ENCODE results near the gene CPLANE2. TPM values are rescaled to one million over a fixed set of nuclear protein-coding genes. Genes with fewer than 3 reads are reported as not detected.
A peak's percentile ranks its signal among the peaks of the same experiment; 100 is the strongest.

CPLANE2 gene
- total RNA-seq, 1 experiment from 2014 or later = 5.0 TPM

DNA sequence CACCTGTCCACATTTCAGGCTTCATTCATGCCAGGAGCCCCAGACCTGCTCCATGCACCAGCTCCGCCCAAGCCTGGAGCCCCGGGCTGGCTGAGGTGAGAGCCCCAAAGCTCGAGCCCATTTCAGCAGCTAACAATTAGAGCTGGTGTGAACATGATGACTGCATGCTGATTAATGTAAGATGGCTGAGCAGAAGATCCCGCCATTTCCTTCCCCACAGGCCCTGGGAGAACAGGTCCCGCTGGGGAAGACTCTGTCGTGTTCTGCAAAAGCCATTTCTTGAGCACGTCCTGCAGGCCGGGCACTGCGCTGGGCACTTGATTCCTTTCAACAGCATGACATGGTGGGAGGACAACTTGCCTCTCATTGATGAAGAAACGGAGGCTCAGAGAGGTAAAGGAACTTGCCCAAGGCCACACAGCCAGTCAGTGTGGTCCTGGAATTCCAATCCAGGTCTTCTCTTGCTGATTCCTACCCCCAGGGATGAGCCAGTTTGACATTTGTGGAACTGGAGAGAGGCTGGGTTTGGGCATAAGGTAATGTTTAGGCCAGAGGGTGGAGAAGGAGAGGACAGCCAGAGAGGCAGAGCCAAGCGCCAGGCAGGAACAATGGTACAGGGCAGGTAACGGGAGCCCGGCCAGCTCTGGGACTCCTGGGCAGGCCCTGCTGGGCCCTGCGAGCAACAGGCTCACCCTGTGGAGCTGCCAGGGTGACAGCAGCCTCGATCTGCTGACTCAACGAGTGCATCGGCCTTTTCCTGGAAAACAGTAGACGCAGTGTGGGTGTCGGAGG, 53.0 kb downstream of the CPLANE2 start:
- TF ChIP-seq PRRX2 (CRISPR knock-in tag; IDR thresholded peaks at IDR 0.05) = no peak
- Mint-ChIP-seq H3K27ac (no peak overlapping the region), H3K27me3 (ENCODE audit: low read depth) (no peaks in the 10 kb centered on the region; the same call in 1 of the 2 replicates), H3K9me3 (no peaks in the 10 kb centered on the region), H3K4me1 (peaks cover 13% of the 10 kb centered on the region), H3K36me3 (no peaks in the 10 kb centered on the region), H3K4me3 (no peak overlapping the region)
- ChIA-PET POLR2A (interaction anchor here (1.1 kb wide), 1 partner anchor 184 kb away, joined by 3 read pairs; no protein-coding TSS in a partner anchor), CTCF (interaction anchor here (1.1 to 6.0 kb wide), 7 partner anchors 21 to 225 kb away, joined by 3 to 74 read pairs (median 5); partner anchors contain the start of genes EPHA2 and FAM131C)
- ATAC-seq (no peak), DNase-seq (ENCODE audit: low spot score) (no peak)

DNA sequence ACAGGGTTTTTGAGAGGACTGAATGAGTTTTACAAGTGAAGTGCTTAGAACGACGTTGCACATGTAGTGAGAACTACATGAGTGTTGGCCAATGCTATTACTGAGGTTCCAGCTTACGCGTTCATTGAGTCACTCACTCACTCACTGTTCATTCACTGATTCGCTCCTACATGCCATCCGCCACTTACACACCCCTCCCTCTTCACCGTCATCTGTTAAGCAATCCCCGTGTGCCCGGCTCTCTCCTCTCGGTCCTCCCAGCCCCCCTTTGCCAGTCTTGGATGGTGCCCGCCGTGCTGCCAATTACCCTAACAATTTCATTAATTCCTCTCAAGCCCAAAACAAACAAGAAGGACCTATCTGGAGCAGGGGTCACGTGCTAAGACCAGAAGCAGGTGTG, 53.8 kb downstream of the CPLANE2 start:
- DNase-seq (ENCODE audit: low spot score) (no peak), ATAC-seq (no peak)
- Mint-ChIP-seq H3K9me3 (no peaks in the 10 kb centered on the region), H3K27me3 (ENCODE audit: low read depth) (no peaks in the 10 kb centered on the region; the same call in 1 of the 2 replicates), H3K4me3 (no peak overlapping the region), H3K4me1 (peaks cover 13% of the 10 kb centered on the region), H3K27ac (no peak overlapping the region), H3K36me3 (no peaks in the 10 kb centered on the region)
- ChIA-PET CTCF (interaction anchor here (0.7 to 4.5 kb wide), 4 partner anchors 101 to 145 kb away, joined by 3 to 74 read pairs (median 6); partner anchors contain the start of gene FAM131C), POLR2A (interaction anchor here (0.7 to 1.1 kb wide), 2 partner anchors 25 to 185 kb away, joined by 3 read pairs; no protein-coding TSS in a partner anchor)
- TF ChIP-seq, protein P1, sequence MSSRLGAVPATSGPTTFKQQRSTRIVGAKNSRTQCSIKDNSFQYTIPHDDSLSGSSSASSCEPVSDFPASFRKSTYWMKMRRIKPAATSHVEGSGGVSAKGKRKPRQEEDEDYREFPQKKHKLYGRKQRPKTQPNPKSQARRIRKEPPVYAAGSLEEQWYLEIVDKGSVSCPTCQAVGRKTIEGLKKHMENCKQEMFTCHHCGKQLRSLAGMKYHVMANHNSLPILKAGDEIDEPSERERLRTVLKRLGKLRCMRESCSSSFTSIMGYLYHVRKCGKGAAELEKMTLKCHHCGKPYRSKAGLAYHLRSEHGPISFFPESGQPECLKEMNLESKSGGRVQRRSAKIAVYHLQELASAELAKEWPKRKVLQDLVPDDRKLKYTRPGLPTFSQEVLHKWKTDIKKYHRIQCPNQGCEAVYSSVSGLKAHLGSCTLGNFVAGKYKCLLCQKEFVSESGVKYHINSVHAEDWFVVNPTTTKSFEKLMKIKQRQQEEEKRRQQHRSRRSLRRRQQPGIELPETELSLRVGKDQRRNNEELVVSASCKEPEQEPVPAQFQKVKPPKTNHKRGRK (CRISPR knock-in tag; IDR thresholded peaks at IDR 0.05; ENCODE audit: borderline replicate concordance) = no peak
- TF ChIP-seq, protein P2, sequence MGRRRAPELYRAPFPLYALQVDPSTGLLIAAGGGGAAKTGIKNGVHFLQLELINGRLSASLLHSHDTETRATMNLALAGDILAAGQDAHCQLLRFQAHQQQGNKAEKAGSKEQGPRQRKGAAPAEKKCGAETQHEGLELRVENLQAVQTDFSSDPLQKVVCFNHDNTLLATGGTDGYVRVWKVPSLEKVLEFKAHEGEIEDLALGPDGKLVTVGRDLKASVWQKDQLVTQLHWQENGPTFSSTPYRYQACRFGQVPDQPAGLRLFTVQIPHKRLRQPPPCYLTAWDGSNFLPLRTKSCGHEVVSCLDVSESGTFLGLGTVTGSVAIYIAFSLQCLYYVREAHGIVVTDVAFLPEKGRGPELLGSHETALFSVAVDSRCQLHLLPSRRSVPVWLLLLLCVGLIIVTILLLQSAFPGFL (CRISPR knock-in tag; IDR thresholded peaks at IDR 0.05; ENCODE audit: borderline replicate concordance) = no peak

DNA sequence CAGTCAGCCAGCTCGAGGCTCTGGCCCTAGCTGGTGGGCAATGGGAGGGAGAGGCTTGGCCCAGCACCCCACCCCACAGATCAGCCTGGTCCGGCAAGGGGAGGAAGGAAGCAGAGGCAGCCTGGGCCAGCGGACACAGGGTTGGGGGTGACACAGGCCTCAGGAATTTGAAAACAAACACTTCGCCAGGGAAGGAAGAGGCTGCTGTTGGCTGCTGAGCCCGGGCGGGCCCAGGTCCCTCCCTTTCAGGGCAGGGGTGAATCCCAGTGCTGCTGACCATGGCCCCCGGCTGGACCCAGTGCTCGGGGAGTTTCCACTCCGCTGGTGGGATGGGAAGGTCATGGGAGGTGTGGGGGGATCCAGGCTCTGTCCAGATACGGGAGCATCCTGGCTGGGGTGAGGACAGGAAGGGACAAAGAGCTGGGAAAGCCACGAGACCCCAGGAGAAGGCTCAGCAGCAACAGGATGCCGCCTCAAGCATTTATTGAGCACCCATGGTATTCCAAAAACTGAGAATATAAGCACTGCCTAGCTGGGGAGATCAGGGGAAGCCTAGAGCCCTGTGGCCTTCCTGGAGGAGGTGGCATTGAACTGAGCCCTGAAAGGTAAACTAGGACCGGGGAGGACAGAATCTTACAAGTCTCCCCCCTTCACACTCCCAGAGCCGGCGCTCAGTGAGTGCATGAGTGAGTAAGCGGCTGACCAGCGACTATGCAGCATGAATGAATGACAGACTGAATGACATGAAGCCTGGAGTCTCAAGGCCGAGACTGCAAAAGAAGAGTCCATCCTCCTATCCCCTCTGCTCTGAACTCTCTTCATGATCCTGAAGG, 54.9 kb downstream of the CPLANE2 start:
- Mint-ChIP-seq H3K27me3 (ENCODE audit: low read depth) (no peaks in the 10 kb centered on the region; the same call in 1 of the 2 replicates), H3K4me3 (no peak overlapping the region)
- POLR2A ChIA-PET = interaction anchor here (0.7 to 1.3 kb wide), 4 partner anchors 14 to 32 kb away, joined by 3 to 6 read pairs (median 3); no protein-coding TSS in a partner anchor
- TF ChIP-seq, protein P3, sequence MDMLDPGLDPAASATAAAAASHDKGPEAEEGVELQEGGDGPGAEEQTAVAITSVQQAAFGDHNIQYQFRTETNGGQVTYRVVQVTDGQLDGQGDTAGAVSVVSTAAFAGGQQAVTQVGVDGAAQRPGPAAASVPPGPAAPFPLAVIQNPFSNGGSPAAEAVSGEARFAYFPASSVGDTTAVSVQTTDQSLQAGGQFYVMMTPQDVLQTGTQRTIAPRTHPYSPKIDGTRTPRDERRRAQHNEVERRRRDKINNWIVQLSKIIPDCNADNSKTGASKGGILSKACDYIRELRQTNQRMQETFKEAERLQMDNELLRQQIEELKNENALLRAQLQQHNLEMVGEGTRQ (CRISPR knock-in tag; IDR thresholded peaks at IDR 0.05) = no peak
- TF ChIP-seq, protein P4, sequence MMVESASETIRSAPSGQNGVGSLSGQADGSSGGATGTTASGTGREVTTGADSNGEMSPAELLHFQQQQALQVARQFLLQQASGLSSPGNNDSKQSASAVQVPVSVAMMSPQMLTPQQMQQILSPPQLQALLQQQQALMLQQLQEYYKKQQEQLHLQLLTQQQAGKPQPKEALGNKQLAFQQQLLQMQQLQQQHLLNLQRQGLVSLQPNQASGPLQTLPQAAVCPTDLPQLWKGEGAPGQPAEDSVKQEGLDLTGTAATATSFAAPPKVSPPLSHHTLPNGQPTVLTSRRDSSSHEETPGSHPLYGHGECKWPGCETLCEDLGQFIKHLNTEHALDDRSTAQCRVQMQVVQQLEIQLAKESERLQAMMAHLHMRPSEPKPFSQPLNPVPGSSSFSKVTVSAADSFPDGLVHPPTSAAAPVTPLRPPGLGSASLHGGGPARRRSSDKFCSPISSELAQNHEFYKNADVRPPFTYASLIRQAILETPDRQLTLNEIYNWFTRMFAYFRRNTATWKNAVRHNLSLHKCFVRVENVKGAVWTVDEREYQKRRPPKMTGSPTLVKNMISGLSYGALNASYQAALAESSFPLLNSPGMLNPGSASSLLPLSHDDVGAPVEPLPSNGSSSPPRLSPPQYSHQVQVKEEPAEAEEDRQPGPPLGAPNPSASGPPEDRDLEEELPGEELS (CRISPR knock-in tag; IDR thresholded peaks at IDR 0.05) = 0 out of 2 replicates have a peak, but pooled peaks have one; percentile 26
- TF ChIP-seq, protein P1 (CRISPR knock-in tag; IDR thresholded peaks at IDR 0.05; ENCODE audit: borderline replicate concordance) = no peak
- TF ChIP-seq SMAD4 (CRISPR knock-in tag; IDR thresholded peaks at IDR 0.05) = no peak
- TF ChIP-seq, protein P5, sequence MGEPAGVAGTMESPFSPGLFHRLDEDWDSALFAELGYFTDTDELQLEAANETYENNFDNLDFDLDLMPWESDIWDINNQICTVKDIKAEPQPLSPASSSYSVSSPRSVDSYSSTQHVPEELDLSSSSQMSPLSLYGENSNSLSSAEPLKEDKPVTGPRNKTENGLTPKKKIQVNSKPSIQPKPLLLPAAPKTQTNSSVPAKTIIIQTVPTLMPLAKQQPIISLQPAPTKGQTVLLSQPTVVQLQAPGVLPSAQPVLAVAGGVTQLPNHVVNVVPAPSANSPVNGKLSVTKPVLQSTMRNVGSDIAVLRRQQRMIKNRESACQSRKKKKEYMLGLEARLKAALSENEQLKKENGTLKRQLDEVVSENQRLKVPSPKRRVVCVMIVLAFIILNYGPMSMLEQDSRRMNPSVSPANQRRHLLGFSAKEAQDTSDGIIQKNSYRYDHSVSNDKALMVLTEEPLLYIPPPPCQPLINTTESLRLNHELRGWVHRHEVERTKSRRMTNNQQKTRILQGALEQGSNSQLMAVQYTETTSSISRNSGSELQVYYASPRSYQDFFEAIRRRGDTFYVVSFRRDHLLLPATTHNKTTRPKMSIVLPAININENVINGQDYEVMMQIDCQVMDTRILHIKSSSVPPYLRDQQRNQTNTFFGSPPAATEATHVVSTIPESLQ (CRISPR knock-in tag; IDR thresholded peaks at IDR 0.05) = no peak
- TF ChIP-seq NR3C1 (CRISPR knock-in tag; conservative IDR thresholded peaks at IDR 0.05; ENCODE audit: low read depth) = no peak
- TF ChIP-seq MXD4 (CRISPR knock-in tag; IDR thresholded peaks at IDR 0.05; ENCODE audit: borderline replicate concordance) = no peak
- no peak for TF ChIP-seq KAT7 (CRISPR knock-in tag; IDR thresholded peaks at IDR 0.05; ENCODE audit: borderline replicate concordance)
- no peak for TF ChIP-seq ZNF263 (CRISPR knock-in tag; IDR thresholded peaks at IDR 0.05; ENCODE audit: low read depth)
- TF ChIP-seq ZNF138 (CRISPR knock-in tag; conservative IDR thresholded peaks at IDR 0.05) = no peak
- TF ChIP-seq NFYB (CRISPR knock-in tag; conservative IDR thresholded peaks at IDR 0.05; ENCODE audit: low read depth) = no peak
- 0 out of 2 replicates have a peak, but pooled peaks have one; percentile 18 for TF ChIP-seq FOXK1 (CRISPR knock-in tag; IDR thresholded peaks at IDR 0.05)
- TF ChIP-seq TEAD4 (CRISPR knock-in tag; IDR thresholded peaks at IDR 0.05) = no peak
- 0 out of 2 replicates have a peak, but pooled peaks have one; percentile 62 for TF ChIP-seq MYBL2 (CRISPR knock-in tag; IDR thresholded peaks at IDR 0.05)
- TF ChIP-seq NR1H2 (CRISPR knock-in tag; IDR thresholded peaks at IDR 0.05) = no peak
- no peak for TF ChIP-seq CREM (CRISPR knock-in tag; IDR thresholded peaks at IDR 0.05)

More for the DNA sequence above, 54.9 kb downstream of the CPLANE2 start:
- peak; percentile 94 for ATAC-seq
- no peaks in the 10 kb centered on the region for H3K36me3 Mint-ChIP-seq
- peaks cover 13% of the 10 kb centered on the region for H3K4me1 Mint-ChIP-seq
- DNase-seq (ENCODE audit: low spot score) = peak; percentile 70
- peak overlapping the region; percentile 94 for H3K27ac Mint-ChIP-seq
- H3K9me3 Mint-ChIP-seq = no peaks in the 10 kb centered on the region
- CTCF ChIA-PET = interaction anchor here (0.7 to 2.3 kb wide), 9 partner anchors 19 to 144 kb away, joined by 3 to 21 read pairs (median 7); partner anchors contain the start of gene FAM131C

All from WTC11 (cell line).